Cerebellar nuclear complex (tissue), 1 donor: ENCODE measurements around the gene COL23A1.
"Not testable (repeated sequence)": the region's sequence is repeated elsewhere in the genome, so short reads cannot be mapped to it uniquely, and the experiment has no call there.

Source experiments
- DNase-seq, 2 experiments: peaks; one replicate each; lab custom pipeline; 2025; lab: John Stamatoyannopoulos, UW

Gene COL23A1

DNA sequence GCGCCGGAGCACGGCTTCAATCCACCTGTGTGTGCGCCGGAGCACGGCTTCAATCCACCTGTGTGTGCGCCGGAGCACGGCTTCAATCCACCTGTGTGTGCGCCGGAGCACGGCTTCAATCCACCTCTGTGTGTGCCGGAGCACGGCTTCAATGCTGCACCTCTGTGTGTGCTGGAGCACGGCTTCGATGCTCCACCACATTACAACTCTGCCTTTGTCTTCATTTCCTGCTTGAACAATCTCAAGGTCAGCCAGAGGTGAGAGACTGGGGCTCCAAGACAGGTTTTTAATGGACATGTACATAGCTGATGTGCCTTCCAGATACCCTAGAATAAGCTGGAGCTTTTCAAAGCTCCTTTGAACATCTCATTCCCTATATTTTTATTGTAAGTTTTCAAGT is 287.9 kb downstream of the COL23A1 start:
- DNase-seq = not testable (repeated sequence)

GRCh38 chr5:178301641-178302040 is 288.6 kb downstream of the COL23A1 start:
- no peak for DNase-seq

DNA sequence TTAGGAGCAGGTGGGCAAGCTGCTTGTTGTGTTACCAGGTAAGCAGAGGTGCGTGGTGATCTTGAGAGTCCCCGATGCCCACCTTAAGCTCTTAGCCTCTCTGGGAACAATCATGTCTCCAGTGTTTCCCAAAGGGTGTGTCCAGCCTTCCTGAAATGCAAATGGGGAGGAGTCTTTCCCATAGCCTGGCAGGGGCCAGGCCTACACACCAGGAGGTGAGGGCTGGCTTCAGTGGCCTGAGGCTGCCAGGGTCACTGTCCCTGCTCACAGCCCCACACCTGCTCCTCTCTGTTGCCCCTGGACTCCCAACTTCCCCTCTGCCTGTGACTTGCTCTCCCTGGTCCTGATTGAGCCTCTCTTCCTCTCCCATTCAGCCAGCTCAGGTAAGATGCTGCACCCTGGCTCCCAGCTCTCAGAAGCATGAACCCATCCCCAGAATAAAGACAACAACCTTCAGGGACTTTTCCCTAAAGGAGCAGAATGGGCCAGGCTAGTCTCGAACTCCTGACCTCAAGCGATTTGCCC is 291.8 kb downstream of the COL23A1 start:
- DNase-seq = no peak

DNA sequence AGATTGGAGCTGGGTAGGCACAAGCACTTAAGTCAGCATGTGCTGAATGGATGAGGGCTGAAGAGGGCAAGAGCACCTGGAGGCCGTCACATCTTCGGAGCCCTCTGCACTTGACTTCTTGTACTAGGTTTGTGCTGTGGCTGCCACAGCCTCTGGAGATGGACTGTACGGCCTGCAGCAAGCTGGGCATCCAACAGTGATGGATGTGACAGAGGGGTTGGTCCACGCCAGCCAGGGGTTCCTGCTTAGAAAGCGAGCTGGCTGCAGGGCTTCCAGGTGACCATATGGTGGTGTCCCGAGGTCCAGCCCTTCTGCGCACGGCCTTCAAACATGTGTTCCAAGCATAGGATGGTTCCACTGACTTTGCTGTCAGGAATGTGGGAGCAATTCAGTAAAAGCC is 292.4 kb downstream of the COL23A1 start:
- DNase-seq = no peak

DNA sequence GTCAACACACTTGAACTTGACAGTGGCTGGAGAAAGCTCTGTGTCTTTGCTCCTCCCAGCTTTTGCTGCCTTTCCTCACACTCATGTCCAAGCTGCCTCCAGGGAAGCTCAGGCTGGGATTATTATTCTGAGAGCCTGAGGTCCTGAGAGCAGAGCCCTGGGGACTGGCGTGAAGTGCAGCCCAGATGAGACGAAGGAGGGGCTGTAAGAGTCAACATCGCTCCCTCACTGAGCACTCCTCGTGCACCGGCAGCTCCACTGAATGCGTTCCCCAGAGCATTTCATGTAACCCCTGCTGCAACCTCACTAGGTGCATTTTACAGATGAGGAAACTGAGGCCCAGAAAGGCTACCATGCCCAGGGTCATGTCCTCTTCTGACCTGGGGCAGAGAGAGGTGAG is 294.1 kb downstream of the COL23A1 start:
- no peak for DNase-seq

DNA sequence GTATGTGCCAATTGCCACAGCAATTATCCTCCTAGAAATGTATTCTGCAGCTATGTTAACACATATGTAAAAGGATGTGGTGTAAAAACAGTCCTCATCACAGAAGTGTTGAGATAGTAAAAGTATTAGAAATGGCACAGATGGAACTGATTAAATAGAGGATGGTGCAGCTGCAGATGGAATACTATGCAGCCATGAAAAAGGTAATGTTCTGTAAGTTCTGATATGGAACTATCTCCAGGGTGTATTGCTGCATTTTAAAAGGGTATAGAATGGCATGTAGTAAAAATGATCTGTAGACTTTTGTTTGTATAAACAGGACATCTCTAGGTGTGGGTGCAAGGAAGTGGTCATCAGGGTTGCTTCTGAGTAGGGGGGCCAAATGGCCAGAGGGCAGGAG is 294.6 kb downstream of the COL23A1 start:
- no peak for DNase-seq

GRCh38 chr5:178293815-178294214 is 296.4 kb downstream of the COL23A1 start:
- DNase-seq = no peak

DNA sequence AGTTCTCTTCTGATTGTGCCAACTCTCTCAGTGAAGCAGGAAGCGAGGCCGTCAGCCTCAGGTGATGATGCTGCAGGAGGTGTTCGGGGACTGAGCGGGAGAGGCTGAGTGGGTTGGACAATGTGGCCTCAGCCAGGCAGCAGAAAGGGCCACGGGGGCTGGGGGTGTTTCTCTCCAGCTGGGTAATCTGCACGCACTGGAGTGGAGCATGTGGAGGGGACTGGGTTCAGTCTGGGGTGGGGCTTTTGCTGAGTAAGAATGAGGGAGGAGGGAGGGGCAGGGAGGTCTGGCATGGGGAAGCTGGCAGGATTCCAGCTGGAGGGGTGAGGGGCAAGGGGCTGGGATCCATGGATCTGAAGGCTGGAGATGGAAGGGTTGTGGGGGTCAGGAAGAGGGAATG is 296.8 kb downstream of the COL23A1 start:
- no peak for DNase-seq

DNA sequence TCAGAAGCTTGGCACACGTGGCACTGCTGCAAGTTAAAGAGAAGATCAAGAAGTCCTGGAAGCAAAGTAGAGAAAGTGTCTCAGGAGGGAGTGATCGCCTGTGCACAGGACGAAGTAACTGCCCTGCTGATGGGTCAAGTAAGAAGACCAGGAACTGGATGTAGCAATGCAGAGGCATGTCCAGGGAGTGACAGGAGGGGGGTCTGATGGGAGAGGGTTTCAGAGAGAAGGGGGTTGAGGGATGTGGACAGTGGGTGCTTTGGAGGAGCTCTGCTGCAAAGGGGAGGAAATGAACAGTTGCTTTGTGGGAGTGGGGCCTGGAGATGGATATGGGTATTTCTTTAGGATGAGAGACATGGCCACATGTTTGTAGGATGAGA is 297.4 kb downstream of the COL23A1 start:
- DNase-seq = no peak

GRCh38 chr5:178291969-178292825 is 298.0 kb downstream of the COL23A1 start:
- no peak for DNase-seq

GRCh38 chr5:178291161-178291561 is 299.0 kb downstream of the COL23A1 start:
- no peak for DNase-seq

DNA sequence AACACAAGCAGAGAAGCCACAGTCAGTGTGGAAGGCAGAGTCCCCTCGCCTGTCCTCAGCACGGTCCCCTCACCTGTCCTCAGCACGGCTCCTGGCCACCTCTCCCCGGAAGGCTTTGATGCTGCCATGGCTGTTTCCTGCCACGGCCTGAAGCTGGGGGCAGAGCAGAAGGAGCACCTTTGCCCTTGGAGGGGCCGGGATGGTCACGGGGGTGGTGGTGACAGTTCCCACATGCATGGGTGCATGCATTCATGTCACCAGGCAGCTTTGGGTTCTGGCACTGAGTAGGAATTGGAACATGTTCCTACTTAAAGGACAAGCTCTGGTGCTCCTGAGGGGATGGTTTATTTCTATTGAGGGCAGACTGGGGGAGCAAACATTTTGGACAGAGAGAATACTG is 299.8 kb downstream of the COL23A1 start:
- no peak for DNase-seq

- no peak for DNase-seq
Observed at GRCh38 chr5:178289438-178289837, 300.8 kb downstream of the COL23A1 start.

GRCh38 chr5:178288401-178289368 is 301.5 kb downstream of the COL23A1 start:
- DNase-seq = no peak

DNA sequence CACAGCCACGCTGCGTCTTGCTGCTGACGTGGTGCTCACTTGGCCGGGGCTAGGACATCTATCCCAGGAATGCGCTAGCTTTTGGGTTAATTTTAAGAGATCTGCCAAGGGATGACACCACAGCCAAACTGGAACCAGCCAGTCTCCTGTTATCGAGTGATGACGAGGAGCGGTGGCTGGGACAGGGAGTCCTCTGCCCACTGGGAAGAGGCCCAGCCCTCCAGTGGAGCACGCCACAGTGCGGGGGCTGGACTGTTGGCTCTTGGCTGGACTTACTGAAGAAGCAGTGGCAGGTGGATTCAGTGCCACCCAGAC is 302.4 kb downstream of the COL23A1 start:
- DNase-seq = no peak

DNA sequence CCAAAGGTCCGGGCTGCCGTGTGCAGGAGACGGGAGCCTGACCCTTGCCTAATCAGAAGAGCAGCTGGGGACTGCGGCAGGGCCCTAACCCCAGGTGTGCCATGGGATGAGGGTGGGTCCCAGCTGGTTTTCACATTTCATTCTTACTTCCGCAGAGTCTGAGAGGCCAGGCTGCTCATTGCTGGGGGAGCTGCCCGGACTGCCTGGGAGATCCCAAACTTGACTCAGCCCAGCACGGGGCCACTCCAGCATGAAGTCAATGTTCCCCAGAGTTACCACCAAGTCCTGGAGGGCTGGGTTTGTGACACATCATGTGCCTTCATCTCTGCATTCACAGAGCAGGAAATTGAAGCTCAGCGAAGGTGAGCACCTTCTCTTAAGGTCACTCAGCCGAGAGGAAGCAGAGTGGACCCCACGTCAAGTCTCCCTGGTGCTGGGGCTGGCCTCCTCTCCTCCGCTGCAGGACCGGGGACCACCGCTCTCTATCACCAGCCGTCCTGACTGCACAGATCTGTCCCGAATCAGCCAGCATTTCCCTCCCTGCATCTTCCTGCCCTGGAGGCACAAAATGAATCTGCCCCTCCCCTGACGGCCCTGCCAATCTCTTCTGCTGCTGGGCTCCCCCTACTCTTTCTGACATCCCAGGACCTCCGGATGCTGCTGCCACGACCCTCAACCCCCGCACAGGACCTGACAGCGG is 303.0 kb downstream of the COL23A1 start:
- DNase-seq = no peak

GRCh38 chr5:178286226-178287090 is 303.7 kb downstream of the COL23A1 start:
- DNase-seq = no peak

- DNase-seq = no peak
Observed at GRCh38 chr5:178285399-178286225, 304.6 kb downstream of the COL23A1 start.

- no peak for DNase-seq
Observed at GRCh38 chr5:178284996-178285395, 305.2 kb downstream of the COL23A1 start.

DNA sequence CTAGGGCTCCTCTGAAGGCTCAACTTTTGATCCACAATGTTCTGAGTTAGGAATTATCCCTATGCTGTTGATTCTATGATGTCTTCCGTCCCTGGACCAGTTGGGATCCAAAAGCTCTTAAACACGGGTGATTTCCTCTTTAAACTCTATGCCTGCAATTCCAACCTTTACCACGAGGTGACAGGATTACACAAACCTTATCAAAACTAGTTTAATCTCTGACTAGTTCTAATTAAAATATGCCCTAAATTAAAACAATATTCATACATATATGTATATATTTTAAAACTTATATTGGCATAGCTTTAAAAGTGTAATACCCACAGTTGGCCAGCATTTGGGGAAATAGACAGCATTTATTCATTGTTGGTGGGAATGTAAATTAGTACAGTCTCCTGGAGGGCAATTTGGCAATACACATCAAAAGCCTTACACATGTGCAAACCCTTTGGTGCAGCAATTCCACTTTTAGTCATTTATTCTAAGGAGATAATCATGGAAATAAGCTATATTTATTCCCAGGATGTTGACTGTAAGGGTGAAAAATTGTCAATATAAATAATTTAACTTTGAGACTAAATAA is 306.0 kb downstream of the COL23A1 start:
- DNase-seq = no peak
